Stimulated activated CD4-positive, alpha-beta T cell treated with anti-CD3 and anti-CD28 coated beads, Interleukin-1b, Interleukin-23, amount 100 ng/mL, for 48 hours (primary cell): ENCODE results near the gene CAPZB.
"Not testable (repeated sequence)": the region's sequence is repeated elsewhere in the genome, so short reads cannot be mapped to it uniquely, and the experiment has no call there.

Source experiments
- DNase-seq: peaks from one replicate; pipeline ENCODE4 v3.0.0-alpha.2; 2020

Gene CAPZB

DNA sequence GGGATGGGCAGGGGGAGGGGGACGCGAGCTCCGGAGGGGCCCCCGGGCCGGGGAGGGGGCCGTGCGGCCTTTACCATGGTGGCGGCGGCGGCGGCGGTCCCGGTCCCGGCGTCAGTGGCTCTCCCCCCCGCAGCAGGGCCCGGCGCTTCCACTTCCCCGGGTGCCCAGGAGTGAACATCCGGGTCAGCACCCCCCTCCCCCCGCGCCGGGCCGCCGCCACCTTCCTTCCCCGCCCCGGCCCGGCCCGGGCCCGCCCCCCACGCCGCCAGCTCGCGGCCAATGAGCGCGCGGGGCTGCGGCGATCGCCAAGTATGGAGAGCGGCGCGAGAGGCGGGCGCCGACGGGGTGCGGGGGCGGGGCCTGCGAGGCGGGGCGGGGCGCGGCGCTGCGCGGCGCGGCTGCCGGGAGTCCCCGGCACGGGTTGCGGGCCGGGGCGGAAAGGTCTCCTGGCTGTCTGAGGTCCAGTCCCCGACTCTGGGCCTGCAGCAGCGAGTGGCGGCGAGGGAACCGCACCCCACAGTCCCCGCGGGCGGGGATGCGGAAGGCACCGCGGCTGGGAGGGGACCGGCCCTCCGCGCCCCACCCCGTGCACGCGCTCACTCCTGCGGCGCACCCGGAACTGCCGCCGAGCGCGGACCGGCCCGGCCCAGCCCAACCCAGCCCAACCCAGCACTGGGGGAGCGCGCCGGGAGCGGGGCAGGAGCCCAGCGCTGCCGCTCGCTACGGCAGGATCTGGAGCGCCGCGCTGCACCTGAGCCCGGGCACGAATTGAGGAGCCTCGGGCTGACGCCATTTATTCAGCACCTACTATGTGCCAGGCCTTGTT lies at the start of gene CAPZB:
CAPZB (minus strand) TSS at position 178 of the 826 bp plus-strand sequence; CDS start at position 77, 101 bp downstream.
- peak; percentile 92 for DNase-seq

DNA sequence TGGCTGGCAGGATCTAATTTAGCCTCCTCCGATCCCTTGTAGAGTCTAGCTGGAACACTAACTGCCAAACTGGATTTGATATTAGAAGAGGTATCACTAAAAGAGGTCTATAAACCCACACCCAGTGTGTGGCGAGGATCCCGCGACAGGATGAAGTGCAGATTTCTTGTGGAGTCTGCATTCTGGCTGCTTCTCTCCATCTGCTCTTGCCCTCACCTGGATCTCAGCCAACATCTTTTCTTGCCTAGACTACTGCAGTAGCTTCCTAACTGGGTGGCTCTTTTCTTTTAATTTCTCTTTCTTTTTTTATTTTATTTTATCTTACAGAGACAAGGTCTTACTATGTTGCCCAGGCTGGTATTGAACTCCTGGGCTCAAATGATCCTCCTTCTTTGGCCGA lies 48.9 kb upstream of the CAPZB start:
- no peak for DNase-seq

DNA sequence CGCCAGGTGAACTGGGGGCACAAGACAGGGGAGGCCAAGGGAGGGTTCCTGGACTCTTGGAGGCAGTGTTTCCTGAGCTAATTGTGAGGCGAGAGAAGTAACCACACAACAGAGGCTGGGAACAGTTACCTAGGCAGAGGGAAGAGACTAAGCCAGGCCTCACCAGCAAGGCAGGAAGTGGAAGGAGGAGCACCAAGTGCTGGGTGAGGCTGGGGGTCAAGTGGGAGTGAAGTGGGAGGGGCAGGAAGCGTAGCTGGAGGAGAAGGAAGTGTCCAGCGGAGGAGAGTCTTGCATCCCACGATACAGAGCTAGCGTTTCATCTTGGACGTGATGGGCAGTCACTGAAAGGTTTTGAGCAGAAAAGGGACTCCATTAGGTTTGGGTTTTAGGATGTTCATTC lies 48.3 kb upstream of the CAPZB start:
- no peak for DNase-seq

DNA sequence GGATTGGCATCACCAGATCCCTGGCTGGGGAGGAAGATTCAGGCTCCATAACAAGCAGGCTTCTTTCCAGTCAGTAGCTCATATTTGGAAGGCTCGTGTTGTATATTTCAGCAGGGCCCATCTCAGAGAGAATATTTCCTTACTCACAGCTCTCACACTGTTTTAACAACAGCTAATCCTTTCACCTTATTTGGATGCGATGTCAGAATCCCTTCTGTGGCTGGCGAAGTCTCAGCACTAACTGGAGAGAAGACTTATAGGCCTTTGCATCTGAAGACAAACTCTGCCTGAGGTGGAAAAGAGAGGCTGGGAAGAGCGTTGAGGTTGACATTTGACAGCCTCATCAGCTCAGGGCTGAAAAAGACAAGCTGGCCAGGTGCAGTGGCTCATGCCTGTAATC lies 47.2 kb upstream of the CAPZB start:
- DNase-seq = no peak

DNA sequence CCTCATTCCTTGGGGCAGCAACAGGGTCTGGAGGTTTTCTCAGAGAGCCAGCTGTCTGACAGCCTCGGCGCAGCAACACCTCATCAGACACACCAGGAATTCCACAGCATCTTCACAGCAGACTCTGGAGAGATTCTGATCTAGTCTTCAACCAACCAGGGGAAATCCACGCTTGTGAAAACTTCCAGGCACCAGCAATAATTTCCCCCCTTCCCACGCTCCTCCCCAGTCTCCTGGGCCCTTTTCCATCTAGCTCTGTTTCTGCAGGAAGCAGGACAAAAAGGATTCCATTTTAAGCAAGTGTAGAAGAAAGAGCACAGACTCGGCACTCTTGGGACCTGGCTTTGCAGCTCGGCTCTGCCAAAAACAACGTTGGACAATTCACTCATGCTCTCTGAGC lies 44.3 kb upstream of the CAPZB start:
- no peak for DNase-seq

DNA sequence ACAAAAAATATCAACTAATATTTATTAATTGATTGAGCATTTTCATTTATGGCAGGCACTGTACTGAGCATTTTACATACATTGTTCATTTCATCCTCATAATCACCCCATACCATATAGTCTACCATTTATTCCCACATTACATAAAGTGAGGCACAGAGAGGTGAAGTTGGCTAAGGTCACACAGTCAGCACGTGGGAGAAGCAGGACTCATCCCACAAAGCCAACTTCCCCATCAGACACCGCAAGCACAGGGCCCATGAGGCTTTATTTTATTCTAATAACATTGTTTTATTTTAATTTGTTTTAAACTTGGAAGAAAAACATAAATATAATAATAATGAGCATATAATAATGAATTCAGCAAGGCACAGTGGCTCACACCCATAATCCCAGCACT lies 43.1 kb upstream of the CAPZB start:
- no peak for DNase-seq

DNA sequence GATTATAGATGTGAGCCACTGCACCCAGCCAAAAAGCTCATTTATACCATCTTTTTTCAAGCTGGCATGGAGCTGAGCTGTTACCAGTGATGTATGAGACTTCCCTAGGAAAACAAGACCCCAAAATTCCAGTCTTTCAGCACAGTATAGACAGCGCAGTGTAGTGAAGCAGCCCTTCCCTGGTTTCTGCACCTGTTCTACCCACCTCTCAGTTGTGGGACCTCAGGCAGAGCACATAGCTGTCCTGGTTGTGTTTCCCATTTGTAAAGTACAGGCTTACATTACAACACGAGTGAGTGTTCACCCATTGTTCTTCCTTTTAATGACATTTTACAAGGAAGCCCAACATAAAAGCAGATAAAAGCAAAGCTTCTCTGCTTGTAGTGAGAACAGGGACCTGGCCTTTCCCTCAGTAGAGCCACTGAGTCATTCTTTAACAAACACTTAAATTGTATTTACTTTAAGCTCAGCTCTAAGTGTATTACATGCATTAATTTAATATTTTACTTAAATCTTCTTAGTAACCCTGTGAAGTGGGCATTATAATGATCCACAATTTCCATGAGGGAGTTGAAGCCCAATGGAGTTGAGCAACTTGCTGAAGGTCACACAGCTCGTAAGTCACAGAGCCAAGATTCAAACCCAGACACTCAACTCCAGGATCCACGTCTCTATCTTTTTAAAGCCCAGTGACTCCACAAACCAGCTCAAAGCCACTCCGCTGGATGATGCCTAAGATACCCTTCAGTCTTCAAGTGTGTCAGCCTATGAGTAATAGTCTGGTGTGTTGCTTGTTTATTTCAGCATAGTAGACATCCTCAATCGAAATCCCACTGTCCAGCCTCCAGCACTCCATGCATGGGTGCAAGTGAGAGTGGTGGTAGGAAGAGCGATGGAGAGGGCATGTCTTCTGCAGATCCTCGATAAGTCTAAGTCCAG lies 40.5 kb upstream of the CAPZB start:
- no peak for DNase-seq

DNA sequence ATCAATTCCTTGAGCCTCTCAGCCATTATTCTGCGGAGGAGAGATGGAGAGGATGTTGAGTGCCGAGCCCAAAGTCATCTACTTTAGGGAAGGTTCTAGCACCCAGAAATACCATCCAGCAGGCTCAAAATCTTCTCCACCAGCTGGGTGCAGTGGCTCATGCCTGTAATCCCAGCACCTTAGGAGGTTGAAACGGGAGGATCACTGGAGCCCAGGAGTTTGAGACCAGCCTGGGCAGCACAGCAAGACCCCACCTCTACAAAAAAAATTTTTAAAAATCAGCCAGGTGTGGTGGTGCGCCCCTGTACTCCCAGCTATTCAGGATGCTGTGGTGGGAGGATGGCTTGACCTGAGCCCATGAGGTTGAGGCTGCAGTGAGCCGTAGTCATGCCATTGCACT lies 39.5 kb upstream of the CAPZB start:
- no peak for DNase-seq

DNA sequence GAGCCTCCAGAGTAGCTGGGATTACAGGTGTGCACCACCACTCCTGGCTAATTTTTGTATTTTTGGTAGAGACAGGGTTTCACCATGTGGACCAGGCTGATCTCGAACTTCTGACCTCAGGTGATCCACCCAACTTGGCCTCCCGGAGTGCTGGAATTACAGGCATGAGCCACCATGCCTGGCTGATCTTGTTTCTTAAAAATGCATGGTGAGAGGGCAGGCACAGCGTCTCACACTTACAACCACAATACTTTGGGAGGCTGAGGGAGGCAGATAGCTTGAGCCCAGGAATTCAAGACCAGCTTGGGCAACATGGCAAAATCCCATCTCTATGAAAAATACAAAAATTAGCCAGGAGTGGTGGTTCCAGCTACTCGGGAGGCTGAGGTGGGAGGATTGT lies 37.2 kb upstream of the CAPZB start:
- DNase-seq = not testable (repeated sequence)

DNA sequence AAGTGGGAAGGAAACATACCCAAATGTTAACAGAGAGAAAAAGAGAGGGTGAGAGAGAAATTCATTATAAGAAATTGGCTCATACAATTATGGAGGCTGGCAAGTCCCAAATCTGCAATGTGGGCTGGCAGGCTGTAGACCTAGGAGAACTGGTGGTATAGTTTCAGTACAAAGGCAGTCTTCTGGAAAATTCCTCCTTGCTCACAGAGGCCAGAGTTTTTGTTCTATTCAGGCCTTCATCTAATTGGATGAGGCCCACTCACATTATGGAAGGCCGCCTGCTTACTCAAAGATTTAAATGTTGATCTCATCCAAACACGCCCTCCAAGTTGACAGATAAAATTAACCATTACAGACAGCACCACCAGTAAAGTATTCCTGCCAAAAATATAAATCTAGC lies 36.1 kb upstream of the CAPZB start:
- DNase-seq = no peak

DNA sequence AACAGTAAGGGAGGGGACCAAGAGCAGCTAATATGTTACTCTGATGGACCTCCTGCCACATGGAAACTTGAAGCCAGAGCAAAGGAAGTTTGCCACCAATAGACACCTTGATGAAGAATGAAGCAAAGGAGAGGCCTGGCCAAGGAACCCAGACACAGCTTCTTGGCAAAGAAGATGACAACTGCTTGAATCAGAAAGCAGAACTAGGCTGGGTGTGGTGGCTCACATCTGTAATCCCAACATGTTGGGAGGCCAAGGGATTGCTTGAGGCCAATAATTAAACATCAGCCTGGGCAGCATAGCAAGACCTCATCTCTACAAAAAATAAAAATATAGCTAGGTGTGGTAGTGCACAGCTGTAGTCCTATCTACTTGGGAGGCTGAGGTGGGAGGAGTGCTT lies 31.7 kb upstream of the CAPZB start:
- no peak for DNase-seq

DNA sequence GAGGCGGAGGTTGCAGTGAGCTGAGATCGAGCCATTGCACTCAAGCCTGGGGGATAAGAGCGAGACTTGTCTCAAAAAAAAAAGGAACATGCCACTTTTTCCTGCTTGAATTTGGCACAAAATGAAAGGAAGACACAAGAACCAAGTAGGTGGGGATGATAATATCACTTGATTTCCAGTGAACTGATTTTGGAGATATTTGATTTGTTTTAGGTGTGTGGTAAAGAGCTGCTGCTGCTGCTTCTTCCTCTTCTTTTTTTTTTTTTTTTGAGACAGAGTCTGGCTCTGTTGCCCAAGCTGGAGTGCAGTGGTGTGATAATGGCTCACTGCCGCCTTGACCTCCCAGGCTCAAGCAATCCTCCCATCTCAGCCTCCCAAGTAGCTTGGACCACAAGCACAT lies 29.9 kb upstream of the CAPZB start:
- DNase-seq = no peak

DNA sequence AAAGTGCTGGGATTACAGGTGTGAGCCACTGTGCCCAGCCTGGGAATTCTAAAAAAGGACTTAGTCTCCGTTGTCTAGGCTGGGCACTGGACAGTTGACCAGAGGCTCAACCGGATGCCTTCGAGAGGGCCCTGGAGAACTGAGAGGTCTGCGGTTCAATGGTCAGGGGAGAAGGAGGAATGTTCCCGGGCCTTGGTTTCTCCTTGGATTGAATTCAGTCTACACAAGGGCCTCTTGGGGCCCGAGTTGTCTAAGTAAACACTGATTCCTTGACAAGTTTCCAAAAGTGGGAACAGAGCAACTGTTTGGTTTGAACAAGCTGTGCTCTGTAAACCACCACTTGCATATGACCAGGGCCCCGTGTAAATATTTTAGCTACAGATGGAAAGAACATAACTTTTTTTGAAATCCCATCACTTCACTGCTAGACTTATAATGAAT lies 29.1 kb upstream of the CAPZB start:
- DNase-seq = no peak

DNA sequence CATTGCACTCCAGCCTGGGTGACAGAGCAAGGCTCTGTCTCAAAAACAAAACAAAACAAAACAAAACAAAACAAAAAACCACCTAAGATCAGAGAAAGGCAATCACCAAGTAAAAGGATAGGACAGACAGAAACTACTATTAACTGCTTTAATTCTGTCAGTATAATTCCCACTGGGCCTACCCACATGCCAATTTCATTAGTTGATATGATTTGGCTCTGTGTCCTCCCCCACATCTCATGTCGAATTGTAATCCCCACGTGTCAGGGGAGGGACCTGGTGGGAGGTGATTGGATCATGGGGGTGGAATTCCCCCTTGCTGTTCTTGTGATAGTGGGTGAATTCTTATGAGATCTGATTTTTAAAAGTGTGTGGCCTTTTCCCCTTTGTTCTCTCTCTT lies 27.2 kb upstream of the CAPZB start:
- DNase-seq = no peak

DNA sequence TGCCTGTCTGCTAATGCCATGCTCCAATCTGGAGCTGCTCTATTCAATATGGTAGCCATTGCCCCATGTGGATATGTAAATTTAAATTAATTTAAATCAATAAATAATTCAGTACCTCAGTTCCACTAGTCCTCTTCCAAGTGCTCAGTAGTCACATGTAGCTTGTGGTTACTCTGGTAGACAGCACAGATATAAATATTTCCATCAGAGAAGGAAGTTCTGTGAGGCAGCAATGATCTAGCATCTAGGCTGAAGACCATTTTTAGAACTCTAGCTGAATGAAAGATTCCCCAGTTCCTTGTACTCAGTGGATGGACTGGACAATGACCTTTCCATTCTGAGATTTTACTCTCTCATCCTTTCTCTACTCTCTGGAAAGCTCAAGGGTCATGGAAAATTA lies 25.8 kb upstream of the CAPZB start:
- DNase-seq = no peak

DNA sequence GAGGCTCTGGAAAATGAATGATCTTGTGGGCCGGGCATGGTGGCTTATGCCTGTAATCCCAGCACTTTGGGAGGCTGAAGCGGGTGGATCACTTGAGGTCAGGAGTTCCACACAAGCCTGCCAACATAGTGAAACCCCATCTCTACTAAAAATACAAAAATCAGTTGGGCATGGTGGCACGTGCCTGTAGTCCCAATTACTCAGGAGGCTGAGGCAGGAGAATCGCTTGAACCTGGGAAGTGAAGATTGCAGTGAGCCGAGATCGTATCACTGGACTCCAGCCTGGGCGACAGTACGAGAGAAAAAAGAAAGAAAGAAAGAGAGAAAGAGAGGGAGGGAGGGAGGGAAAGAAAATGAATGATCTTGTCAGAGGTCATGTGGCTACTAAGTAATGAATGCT lies 24.3 kb upstream of the CAPZB start:
- DNase-seq = not testable (repeated sequence)

DNA sequence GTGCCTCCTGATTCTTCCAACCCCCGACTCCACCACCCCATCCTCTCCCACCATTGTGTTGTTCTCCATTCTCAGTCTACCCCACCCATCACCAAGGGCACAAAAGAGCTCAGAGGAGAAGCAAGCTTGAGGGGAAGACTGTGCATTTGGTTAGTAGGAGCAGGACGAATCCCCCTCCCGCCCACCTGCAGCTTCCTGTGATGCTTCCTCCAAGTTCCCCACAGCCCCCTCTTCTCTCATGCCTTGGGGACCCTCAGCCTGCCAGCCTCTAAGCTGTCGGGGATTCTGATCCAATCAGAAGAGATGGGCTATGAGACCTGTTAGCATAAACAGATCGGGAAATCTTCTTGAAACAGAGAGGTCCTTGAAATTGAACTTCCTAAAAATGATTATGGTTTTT lies 22.2 kb upstream of the CAPZB start:
- DNase-seq = no peak

DNA sequence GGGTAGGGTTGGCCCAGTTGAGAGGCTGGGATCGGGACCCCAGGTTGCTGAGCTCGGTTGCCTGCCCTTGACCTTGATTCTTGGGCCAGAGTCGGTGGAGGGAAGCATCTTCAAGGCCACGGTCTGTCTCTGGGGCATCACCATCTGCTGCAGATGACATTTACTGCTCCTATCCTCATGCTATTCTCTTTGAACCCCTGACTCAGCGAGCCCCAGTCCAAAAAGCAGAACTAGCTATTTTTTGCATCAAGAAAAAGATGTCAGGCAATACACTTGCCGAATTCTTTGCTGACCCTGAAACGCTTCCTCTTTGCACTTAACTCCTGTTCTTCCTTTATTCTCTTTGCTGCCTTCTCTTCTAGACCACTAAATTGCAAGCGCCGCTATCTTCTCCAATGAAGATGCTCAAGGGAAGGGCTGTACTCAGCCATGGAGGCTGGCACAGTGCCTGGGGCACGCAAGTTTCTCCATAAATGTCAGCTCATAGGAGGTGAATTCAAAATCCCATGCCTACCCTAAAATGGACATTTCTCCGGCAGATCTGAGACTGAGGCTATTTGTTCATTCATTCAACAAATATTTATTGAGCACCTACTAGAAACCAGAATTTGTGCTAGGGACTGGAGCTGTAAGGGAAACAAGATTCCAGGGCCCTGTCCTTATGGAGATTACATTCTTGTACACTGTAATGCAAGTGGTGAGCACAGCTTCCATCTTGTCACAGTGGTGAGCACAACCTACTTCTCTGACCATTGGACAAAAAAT lies 20.5 kb upstream of the CAPZB start:
- no peak for DNase-seq

DNA sequence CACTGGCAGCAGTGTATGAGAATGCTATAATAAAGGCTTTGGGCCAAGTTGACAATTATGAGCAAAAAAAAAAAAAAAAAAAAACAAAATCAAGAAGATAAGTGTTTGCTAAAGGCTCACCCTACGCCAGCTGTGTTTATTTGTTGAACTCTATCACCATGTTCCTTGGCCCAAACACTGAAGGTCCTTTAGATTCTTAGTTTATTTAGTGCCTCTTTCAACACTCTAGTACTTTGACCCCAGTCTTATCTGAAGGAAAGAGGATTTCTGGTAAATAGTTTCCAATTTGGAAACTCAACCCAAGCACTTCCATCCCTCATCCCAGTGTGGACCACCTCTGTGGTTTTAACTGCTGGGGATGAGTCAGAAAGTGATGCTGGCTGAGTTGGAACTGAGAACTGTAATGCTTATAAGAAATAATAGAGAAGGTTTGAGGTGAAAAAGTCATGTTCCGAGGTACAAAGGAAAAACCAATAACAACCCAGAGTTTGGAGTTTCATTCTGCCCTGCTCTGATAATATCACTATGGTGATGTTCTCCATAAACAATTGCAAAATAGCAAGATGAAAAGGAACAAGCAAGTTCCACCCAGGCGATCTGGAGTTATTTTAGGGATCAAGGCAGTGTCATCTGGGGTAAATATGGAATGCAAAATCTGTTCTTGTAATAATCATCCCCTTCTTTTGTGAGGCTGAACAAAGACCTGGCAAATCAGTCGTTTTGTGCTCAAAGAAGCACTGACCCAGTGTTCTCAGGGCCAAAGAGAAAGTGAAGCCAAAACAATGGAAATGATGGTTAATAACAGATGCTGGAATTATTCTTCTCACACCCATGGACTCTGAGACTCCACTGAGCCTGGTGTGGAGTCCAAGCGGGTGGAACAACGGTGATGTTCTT lies 19.7 kb upstream of the CAPZB start:
- DNase-seq = no peak

DNA sequence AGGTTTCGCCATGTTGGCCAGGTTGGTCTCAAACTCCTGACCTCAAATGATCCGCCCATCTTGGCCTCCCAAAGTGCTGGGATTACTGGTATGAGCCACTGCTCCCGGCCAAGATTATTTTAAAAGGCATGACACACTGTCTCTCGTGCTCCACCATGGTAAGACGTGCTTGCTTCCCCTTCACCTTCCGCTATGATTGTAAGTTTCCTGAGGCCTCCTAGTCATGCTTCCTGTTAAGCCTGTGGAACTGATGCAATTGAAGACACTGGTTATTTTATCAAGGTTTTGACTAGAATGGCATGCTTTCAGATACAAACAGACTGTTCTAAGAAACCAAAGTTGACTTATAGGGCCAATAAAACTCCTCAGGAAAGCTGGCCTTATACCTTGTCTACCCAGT lies 16.9 kb upstream of the CAPZB start:
- DNase-seq = not testable (repeated sequence)

DNA sequence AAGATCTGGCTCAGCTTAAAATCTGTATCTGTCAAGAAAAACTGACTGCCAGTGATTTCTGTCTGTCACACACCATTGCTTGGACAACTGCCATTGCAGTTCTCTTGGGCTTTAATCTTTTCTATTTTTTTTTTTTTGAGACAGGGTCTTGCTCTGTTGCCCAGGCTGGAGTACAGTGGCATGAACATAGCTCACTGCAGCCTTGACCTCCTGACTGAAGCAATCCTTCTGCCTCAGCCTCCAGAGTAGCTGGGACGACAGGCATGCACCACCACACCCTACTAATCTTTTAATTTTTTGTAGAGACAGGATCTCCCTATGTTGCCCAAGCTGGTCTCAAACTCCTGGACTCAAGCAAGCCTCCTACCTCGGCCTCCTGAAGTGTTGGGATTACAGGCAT lies 14.5 kb upstream of the CAPZB start:
- DNase-seq = not testable (repeated sequence)

DNA sequence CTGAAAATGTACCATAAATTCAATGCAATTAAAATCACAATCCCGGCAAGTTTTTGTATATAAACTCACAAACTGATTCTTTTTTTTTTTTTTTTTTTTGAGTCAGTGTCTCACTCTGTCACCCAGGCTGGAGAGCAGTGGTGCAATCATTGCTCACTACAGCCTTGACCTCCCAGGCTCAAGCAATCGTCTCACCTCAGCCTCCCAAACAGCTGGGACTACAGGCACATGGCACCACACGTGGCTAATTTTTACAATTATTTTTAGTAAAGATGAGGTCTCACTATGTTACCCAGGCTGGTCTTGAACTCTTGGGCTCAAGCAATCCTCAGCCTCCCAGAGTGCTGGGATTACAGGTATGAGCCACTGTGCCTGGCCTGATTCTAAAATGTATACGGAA lies 12.1 kb upstream of the CAPZB start:
- not testable (repeated sequence) for DNase-seq
